Chondrocyte (in vitro differentiated cells): ENCODE results near the gene AMFR. TPM values are rescaled to one million over a fixed set of nuclear protein-coding genes. Genes with fewer than 3 reads are reported as not detected.

Experiments
- DNase-seq: peaks from one replicate; pipeline ENCODE4 v3.0.0; 2021; ENCODE audit warnings: mixed read lengths, low spot score
- H3K27ac Mint-ChIP-seq: one replicate; pipeline ENCODE4 v1.8.0; 2021; ENCODE audit warnings: mild to moderate bottlenecking, moderate library complexity, mixed read lengths; ENCODE audit not compliant: unreplicated experiment
- H3K27me3 Mint-ChIP-seq: 2 replicates; pipeline ENCODE4 v1.8.0; 2021; ENCODE audit warnings: low read depth, mixed read lengths
- H3K36me3 Mint-ChIP-seq: 2 replicates; pipeline ENCODE4 v1.8.0; 2021; ENCODE audit warnings: low read depth, mixed read lengths
- H3K4me1 Mint-ChIP-seq: 2 replicates; pipeline ENCODE4 v1.8.0; 2021; ENCODE audit warnings: low read depth, mild to moderate bottlenecking, mixed read lengths
- H3K4me3 Mint-ChIP-seq: one replicate; pipeline ENCODE4 v1.8.0; 2021; ENCODE audit warnings: mild to moderate bottlenecking, moderate library complexity, mixed read lengths; ENCODE audit not compliant: unreplicated experiment
- H3K9me3 Mint-ChIP-seq: 2 replicates; pipeline ENCODE4 v1.8.0; 2021; ENCODE audit warnings: low read depth, mixed read lengths
- total RNA-seq: library from RNA; stranded (reverse); gene quantifications from 3 replicates; pipeline ENCODE4 v1.2.1, GENCODE V29; 2021
- TF ChIP-seq, protein P1 (sequence below): fragments of 200-600 bp; sonication (generic); IDR thresholded peaks from 2 replicates; pipeline ENCODE4 v1.5.0; 2021; ENCODE audit warnings: antibody characterized with exemption, mild to moderate bottlenecking, moderate library complexity

Gene AMFR
- total RNA-seq, 1 donor from 2014 or later, result 104 TPM

DNA sequence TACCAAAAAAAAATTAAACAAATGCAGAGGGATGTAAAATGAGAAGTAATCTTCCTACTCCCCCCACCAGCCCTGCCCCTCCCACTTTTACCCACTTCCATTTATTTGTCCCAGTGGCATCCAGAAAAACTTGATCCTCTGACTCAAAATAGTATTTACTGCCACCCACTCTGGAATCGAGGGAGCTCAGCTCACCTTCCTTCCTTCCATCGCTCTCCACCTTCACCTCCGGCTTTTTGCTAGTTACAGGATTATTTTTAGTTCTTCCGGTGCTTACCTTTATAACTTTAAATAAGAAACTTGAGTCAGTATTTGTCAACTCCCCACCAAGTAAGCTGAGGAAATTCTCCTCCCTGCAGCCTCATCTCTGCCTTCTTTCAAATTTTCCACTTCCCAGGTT lies 94.9 kb downstream of the AMFR start:
- peaks cover 5% of the 10 kb centered on the region for H3K4me1 Mint-ChIP-seq
- TF ChIP-seq, protein P1, sequence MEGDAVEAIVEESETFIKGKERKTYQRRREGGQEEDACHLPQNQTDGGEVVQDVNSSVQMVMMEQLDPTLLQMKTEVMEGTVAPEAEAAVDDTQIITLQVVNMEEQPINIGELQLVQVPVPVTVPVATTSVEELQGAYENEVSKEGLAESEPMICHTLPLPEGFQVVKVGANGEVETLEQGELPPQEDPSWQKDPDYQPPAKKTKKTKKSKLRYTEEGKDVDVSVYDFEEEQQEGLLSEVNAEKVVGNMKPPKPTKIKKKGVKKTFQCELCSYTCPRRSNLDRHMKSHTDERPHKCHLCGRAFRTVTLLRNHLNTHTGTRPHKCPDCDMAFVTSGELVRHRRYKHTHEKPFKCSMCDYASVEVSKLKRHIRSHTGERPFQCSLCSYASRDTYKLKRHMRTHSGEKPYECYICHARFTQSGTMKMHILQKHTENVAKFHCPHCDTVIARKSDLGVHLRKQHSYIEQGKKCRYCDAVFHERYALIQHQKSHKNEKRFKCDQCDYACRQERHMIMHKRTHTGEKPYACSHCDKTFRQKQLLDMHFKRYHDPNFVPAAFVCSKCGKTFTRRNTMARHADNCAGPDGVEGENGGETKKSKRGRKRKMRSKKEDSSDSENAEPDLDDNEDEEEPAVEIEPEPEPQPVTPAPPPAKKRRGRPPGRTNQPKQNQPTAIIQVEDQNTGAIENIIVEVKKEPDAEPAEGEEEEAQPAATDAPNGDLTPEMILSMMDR, result no peak
- H3K27ac Mint-ChIP-seq, result no peak overlapping the region
- H3K9me3 Mint-ChIP-seq, result no peaks in the 10 kb centered on the region
- H3K27me3 Mint-ChIP-seq, result no peaks in the 10 kb centered on the region
- H3K36me3 Mint-ChIP-seq, result no peaks in the 10 kb centered on the region
- H3K4me3 Mint-ChIP-seq, result no peak overlapping the region
- no peak for DNase-seq

DNA sequence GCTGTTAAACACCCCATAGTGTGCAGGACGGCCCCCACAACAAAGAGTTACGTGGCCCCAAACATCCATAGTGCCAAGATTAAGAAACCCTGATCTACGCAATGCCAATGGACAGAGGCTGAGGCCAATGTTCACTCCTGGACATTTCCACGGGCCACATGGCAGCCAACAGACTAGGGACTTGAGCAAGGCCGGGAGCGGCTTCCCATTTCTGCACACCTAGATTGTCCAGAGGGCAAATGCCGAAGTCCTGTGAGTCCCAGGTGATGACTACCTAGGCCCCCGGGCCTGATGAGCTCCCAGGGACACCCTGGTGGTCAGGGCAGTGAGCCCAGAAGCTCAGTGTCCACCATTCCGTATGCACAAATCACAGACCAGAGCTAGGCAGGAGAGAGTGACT lies 95.5 kb downstream of the AMFR start:
- Mint-ChIP-seq H3K4me1 (peaks cover 5% of the 10 kb centered on the region), H3K36me3 (no peaks in the 10 kb centered on the region), H3K27me3 (no peaks in the 10 kb centered on the region), H3K27ac (no peak overlapping the region), H3K4me3 (no peak overlapping the region), H3K9me3 (no peaks in the 10 kb centered on the region)
- no peak for DNase-seq
- TF ChIP-seq, protein P1, result no peak

DNA sequence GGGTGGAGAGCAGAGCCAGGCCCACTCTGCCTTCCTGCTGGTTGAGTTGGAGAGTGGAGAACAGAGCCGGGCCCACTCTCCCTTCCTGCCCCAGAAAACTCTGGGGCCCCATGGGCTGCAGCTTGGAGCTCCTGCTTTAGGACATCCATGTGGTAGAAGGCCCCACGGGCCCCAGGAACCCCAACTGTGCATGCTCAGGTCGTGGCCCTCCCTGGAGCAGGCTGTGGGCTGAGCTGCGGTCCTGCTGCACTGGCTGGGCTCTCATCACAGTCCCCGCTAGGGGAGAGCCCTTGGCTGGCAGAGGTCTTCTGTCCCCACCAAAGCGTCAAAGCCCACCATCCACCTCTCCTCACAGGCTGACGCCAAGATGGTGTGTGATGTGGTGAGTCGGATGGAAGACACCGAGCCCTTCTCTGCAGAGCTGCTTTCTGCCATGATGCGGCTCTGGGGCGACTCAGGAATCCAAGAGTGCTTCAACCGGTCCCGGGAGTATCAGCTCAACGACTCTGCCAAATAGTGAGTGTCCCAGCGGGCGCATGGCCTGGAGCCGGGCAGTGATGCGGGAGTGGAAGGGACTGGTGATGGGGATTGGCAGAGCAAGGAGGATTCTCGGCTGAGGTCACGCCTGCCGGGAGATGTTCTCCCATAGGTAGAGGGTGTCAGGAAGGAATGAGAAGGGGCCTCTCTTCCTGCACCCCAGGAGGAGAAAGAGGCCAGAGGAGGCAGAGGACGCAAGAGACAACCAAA lies 96.9 kb downstream of the AMFR start:
- Mint-ChIP-seq H3K27me3 (no peaks in the 10 kb centered on the region), H3K4me1 (peaks cover 5% of the 10 kb centered on the region), H3K9me3 (no peaks in the 10 kb centered on the region), H3K4me3 (no peak overlapping the region), H3K27ac (no peak overlapping the region), H3K36me3 (no peaks in the 10 kb centered on the region)
- TF ChIP-seq, protein P1, result no peak
- no peak for DNase-seq

DNA sequence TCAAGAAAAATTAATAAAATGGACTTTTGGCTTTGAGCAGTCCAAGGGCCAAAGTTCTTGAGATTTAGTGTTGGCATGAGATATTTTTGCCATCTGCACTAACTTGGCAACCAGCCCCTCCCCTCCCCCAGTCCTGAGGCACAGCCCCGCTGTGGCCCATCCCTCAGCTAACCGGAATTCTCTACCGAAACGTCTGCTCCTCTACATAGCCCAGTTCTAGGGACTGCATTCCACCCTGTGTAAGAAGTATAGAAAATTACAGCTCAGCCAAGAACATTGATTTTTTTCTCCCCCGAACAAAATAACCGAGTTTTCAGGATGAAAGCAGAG lies 97.5 kb downstream of the AMFR start:
- Mint-ChIP-seq H3K9me3 (no peaks in the 10 kb centered on the region), H3K36me3 (no peaks in the 10 kb centered on the region), H3K27me3 (no peaks in the 10 kb centered on the region), H3K4me3 (no peak overlapping the region), H3K27ac (no peak overlapping the region), H3K4me1 (peaks cover 5% of the 10 kb centered on the region)
- DNase-seq, result no peak
- TF ChIP-seq, protein P1, result no peak

DNA sequence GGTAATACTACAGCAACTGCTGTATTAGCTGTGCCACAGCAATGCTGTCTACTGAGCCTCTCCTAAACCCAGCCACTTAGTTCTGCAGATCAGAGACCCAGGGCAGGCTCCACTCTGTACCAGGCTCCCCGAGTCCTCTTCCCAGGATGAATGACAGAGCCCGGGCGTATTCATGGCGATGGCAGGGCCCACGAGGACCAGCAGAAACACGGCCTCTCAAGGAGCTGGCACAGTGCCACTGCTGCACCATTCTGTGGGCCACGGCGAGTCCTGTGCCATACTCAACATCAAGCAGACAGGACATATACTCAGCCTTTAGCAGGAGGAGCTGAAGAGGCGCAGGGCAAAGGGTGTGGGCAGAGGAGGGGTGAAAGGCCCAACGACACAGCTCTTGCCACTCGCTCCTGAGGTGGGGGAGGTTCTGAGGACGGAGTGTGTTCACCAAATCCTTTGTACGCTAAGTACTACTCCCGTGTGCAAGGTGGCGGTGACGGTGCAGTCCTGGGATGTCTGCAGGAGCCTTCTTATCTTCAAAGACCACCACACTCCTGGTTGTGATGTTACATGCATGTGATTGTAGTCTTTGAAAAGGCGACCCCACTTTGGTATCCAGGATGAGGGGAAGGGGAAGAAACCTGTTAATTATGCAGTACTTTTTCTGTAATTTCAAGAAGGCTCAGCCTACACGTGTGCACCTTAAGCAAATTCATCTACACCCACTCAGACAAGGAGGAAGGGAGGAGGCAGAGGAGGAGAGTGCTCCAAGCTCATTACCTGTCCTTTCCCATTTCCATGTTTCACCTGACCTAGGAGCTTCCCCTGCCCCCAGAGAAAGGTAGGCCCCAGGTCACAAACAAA lies 98.0 kb downstream of the AMFR start:
- no peak for DNase-seq
- TF ChIP-seq, protein P1, result no peak
- no peak overlapping the region for H3K27ac Mint-ChIP-seq
- no peak overlapping the region for H3K4me3 Mint-ChIP-seq
- no peaks in the 10 kb centered on the region for H3K36me3 Mint-ChIP-seq
- no peaks in the 10 kb centered on the region for H3K9me3 Mint-ChIP-seq
- no peaks in the 10 kb centered on the region for H3K27me3 Mint-ChIP-seq
- H3K4me1 Mint-ChIP-seq, result no peaks in the 10 kb centered on the region
